ENCODE measurements around the gene SLC2A1. TPM values are rescaled to one million over a fixed set of nuclear protein-coding genes. Genes with fewer than 3 reads are reported as not detected.
A peak's percentile ranks its signal among the peaks of the same experiment; 100 is the strongest.

The SLC2A1 gene
- total RNA-seq, 1 donor from 2014 or later = 49.7 TPM

GRCh38 chr1:42931108-42931539 lies 27.5 kb downstream of the SLC2A1 start:
- H3K4me3 Mint-ChIP-seq (ENCODE audit: low read depth) = no peak overlapping the region
- no peaks in the 10 kb centered on the region for H3K9me3 Mint-ChIP-seq (ENCODE audit: low read depth)
- H3K27ac Mint-ChIP-seq = no peak overlapping the region
- H3K36me3 Mint-ChIP-seq (ENCODE audit: insufficient read depth) = peaks cover 10% of the 10 kb centered on the region
- TF ChIP-seq CTCF (IDR thresholded peaks at IDR 0.05; ENCODE audit: unreplicated experiment) = peak; percentile 60
- H3K27me3 Mint-ChIP-seq = no peaks in the 10 kb centered on the region
- DNase-seq (ENCODE audit: low spot score, unreplicated experiment) = no peak
- H3K4me1 Mint-ChIP-seq (ENCODE audit: low read depth) = peaks cover 3% of the 10 kb centered on the region

GRCh38 chr1:42930178-42931107 lies 28.2 kb downstream of the SLC2A1 start:
- no peak for TF ChIP-seq CTCF (IDR thresholded peaks at IDR 0.05; ENCODE audit: unreplicated experiment)
- peak overlapping the region; percentile 20 for H3K27ac Mint-ChIP-seq
- no peaks in the 10 kb centered on the region for H3K27me3 Mint-ChIP-seq
- no peak for DNase-seq (ENCODE audit: low spot score, unreplicated experiment)
- peaks cover 10% of the 10 kb centered on the region for H3K36me3 Mint-ChIP-seq (ENCODE audit: insufficient read depth)
- no peaks in the 10 kb centered on the region for H3K9me3 Mint-ChIP-seq (ENCODE audit: low read depth)
- no peak overlapping the region for H3K4me3 Mint-ChIP-seq (ENCODE audit: low read depth)
- H3K4me1 Mint-ChIP-seq (ENCODE audit: low read depth) = peaks cover 3% of the 10 kb centered on the region

GRCh38 chr1:42929434-42930177 lies 29.1 kb downstream of the SLC2A1 start:
- Mint-ChIP-seq H3K36me3 (ENCODE audit: insufficient read depth) (peaks cover 10% of the 10 kb centered on the region), H3K27me3 (no peaks in the 10 kb centered on the region), H3K4me3 (ENCODE audit: low read depth) (no peak overlapping the region), H3K4me1 (ENCODE audit: low read depth) (peaks cover 3% of the 10 kb centered on the region), H3K9me3 (ENCODE audit: low read depth) (no peaks in the 10 kb centered on the region), H3K27ac (no peak overlapping the region)
- DNase-seq (ENCODE audit: low spot score, unreplicated experiment) = no peak
- TF ChIP-seq CTCF (IDR thresholded peaks at IDR 0.05; ENCODE audit: unreplicated experiment) = no peak

GRCh38 chr1:42928859-42929258 lies 29.8 kb downstream of the SLC2A1 start:
- peaks cover 10% of the 10 kb centered on the region for H3K36me3 Mint-ChIP-seq (ENCODE audit: insufficient read depth)

More at GRCh38 chr1:42928859-42929258, 29.8 kb downstream of the SLC2A1 start:
- no peak for DNase-seq (ENCODE audit: low spot score, unreplicated experiment)
- Mint-ChIP-seq H3K27me3 (no peaks in the 10 kb centered on the region), H3K9me3 (ENCODE audit: low read depth) (no peaks in the 10 kb centered on the region), H3K27ac (no peak overlapping the region), H3K4me3 (ENCODE audit: low read depth) (no peak overlapping the region), H3K4me1 (ENCODE audit: low read depth) (peaks cover 6% of the 10 kb centered on the region)
- TF ChIP-seq CTCF (IDR thresholded peaks at IDR 0.05; ENCODE audit: unreplicated experiment) = no peak
